A172 (cell line): Measurements from ENCODE around the gene ARMC2. TPM values are rescaled to one million over a fixed set of nuclear protein-coding genes. Genes with fewer than 3 reads are reported as not detected.
"Not testable (repeated sequence)": the region's sequence is repeated elsewhere in the genome, so short reads cannot be mapped to it uniquely, and the experiment has no call there.

Experiments used
- DNase-seq: peaks from one replicate; pipeline ENCODE4 v3.0.0-alpha.2; 2015; ENCODE audit warnings: low spot score
- total RNA-seq: library from RNA; depleted of rRNA; stranded (reverse); fragments of >200 nt; shearing (Covaris generic); gene quantifications from 2 replicates; pipeline ENCODE4 v1.2.3, GENCODE V29; 2014; rRNA removed

The ARMC2 gene, protein sequence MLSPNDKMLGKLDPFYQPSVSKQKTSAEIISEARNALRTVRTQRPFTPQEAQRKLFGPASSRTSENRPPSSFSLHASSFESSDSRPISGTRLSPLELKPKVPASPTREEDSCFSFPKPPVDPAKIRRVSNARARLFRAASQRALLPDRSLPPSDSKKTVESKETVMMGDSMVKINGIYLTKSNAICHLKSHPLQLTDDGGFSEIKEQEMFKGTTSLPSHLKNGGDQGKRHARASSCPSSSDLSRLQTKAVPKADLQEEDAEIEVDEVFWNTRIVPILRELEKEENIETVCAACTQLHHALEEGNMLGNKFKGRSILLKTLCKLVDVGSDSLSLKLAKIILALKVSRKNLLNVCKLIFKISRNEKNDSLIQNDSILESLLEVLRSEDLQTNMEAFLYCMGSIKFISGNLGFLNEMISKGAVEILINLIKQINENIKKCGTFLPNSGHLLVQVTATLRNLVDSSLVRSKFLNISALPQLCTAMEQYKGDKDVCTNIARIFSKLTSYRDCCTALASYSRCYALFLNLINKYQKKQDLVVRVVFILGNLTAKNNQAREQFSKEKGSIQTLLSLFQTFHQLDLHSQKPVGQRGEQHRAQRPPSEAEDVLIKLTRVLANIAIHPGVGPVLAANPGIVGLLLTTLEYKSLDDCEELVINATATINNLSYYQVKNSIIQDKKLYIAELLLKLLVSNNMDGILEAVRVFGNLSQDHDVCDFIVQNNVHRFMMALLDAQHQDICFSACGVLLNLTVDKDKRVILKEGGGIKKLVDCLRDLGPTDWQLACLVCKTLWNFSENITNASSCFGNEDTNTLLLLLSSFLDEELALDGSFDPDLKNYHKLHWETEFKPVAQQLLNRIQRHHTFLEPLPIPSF
- 1.7 and 7.2 TPM in 2 replicates for total RNA-seq

DNA sequence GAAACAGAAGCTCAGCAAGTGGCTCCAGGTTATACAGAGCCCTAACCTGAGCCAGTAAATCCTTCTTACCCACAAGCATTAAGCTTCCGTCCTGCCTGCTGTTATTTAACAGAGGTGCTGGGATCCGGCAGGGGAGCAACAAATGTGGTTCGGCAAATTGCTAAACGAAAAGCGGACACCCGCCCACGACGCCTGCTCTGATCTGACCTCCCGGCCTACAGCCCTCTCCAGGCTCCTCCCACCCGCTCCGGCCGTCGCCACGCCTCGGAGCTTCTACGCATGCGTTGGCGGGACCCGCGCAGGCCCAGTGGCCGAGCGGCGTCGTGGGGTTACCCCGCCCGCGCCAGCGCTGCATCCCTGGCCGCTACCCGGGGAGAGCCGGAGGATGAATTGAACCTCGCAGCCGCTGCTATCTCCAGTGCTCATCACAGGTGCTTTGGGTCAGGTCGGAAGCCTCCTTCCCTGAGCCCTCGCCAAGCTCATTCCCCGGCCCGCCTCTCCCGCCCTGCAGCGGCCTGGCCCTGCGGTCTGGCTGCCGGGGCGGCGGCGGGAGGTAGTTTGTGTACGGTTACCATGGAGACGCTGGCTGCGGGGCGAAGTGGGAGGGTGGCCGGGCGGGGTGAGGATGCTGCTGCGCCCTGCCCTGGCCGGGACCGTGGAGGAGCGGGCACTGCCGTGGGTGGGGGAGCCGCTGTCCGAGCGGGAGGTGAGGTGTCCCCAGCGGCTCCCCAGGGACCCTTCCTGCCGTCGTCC lies at the start of gene ARMC2:
ARMC2 (plus strand) TSS at position 307 of the 753 bp plus-strand sequence. CDS start 5,846 bp downstream, outside the sequence.
- peak; percentile 72 for DNase-seq

DNA sequence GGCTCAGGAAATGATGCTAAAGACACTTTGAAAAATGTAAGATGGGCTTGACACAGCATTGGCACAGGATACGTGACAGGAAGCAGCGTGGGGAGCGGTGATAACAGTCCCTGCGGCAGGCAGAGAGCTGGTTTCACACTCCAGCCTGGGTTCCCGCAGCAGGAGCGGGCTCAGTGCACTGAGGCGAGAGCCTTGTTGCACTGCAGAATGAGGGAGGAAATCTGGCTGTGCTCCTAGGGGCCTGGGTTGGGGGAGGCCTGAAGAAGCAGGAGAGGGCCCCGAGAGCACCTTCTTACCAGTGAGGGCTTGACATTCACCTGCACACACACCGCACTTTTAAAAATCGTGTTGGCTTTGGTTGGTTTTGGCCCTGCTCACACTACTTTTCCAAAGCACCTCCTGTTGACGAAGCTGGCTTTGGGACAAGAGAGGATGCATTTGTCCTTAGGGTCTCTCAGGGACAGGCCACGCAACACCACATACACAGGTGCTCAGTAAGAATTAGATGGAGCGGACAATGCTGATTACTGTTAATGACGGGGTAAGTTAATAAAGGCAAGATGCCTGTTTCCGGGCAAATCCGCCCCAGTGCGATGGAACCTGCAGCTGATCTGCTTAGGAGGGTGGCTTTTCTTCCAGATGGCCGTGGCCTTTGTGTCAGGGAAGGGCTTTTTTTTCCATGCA lies 49.4 kb upstream of the ARMC2 start:
- no peak for DNase-seq

DNA sequence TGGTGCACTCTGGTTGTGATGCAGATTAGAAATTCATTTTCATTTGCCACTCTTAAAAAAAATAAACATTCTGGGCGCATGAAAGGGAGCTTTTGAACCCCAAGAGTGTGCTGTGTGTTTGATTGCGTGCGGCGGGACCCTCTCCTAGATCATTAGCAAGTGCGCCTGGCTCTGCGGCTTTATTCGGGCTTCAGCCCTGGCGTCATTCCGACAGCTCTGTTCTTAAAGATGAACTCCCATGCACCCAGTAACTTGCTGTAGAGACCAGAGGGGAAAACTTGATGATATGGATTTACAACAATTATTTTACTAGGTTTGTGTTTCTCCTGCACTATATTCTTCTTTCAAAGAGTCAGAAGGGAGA lies 48.9 kb upstream of the ARMC2 start:
- no peak for DNase-seq

DNA sequence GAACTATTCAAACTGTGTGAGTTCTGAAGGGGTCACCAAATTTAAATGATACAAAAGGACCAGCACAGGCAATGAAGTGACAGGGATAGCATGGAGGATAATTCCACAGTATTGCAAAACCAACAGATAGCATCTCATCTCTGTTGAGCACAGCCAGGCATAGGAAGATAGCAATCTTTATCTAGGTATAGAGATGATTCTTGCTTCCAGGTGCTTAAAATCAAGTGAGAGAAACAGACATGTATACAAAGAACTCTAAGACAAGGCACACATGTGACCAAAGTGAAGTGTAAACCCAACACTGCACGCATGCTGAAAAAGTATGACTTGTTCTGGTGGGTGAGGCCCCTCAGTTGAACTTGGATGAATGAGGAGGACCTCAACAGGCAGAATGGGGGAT lies 48.4 kb upstream of the ARMC2 start:
- DNase-seq, result no peak

DNA sequence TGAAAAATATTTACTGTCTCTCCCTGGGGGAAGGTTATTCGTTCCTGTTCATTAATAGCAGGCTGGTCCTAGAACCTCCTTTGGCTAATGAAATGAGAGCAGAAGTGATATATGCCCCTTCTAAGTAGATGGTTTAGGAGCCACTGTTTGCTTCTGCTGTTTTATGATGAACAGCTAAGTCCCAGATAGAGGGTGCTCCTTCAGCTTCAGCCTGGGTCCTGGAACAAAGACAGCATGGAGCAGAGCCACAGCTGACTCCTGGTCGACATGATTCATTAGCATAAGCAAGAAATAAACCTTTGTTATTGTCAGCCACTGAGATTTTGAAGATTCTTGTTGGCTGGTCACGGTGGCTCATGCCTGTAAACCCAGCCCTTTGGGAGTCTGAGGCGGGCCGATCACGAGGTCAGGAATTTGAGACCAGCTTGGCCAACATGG lies 47.8 kb upstream of the ARMC2 start:
- DNase-seq, result no peak

DNA sequence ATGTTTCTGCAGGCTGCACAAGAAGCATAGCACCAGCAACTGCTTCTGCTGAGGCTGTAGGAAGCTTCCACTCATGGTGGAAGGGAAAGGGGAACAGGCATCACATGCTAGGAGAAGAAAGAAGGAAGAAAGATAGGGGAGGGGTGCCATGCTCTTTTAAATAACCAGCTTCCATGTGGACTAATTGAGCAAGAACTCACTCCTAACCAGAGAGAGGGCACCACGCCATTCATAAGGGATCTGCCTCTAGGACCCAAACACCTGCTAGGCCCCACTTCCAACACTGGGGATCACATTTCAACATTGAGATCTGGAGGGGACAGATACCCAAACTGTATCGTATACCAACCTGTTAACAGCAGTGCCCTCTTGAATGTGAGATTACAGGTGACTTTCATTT lies 46.9 kb upstream of the ARMC2 start:
- no peak for DNase-seq

DNA sequence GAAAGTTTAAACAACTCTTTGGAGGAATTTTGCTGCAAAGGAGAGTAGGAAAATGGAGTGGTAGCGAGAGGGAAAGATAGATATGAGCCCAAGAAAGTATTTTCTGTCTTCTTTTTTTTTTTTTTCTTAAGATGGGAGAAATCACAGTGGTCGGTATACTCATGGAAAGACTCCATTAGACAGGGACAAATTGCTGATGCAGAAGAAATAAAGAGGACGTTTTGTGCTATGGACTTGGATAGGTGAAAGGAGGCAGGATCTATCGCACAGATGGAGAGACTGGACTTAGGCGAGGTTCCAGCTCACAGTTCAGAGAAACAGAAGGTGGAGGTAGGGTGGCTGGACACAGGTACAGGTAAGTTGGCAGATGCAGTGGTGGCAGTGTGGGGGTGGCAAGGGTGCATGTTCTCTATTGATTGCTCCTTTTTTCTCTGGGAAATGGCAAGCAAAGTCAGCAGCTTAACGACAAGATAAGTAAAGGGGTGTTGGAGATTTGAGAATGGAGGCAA lies 44.2 kb upstream of the ARMC2 start:
- no peak for DNase-seq

DNA sequence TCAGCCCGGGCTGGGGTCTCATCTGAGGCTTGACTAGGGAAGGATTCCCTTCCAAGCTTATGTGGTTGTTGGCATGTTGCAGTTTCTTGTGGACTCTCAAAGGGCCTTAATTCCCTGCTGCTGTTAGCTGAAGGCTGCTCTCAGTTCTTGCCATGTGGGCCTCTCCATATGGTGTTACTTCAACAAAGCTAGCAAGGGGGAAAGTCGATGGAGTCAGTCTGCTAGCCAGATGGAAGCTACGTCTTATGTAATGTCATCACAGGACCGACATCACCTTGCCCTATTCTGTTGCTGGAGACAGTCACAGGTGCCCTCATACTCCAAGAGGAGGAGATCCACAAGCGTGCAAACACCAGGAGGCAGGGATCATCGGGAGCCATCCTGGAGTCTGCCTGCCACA lies 43.3 kb upstream of the ARMC2 start:
- no peak for DNase-seq

DNA sequence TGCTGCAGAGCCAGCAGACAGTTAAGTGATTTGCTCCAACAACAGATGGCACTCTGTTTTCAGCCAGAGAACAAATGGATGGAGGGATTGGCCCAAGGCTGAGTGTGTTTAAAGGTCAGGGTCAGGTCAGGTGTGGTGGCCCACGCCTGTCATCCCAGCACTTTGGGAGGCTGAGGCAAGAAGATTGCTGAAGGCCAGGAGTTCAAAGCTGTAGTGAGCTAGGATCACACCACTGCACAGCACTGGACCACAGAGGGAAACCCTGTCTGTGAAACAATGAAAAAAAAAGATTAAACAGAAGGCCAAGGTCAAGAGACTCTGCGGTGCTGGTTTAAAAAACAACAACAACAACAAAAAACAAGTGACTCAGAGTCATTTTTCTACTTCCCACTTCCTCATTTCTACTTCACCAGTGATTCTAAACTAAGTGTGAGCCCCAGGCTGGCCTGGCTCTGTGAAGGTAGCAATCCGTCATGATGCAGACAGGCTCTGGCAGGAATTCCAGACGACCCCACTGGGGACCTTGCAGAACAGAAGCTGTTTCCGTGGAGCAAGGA lies 42.5 kb upstream of the ARMC2 start:
- no peak for DNase-seq

DNA sequence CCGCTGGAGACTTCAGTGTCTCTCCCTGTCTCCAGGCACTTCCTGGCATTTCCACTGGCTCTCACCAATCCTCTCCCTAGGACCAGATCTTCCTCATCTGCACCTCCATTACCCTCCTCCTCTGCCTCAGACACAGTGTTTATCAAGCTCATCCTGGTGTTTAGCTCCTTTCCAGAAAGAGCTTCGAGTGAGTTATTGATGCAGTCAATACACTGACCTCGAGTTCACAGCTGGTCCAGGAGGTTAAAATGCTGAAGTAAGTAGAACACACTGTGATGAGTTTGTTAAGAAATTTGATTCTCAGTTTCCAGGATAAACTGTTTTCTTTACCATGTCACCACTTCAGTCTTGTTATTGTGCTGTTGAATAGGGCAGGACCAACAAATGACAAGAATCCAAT lies 42.1 kb upstream of the ARMC2 start:
- no peak for DNase-seq

DNA sequence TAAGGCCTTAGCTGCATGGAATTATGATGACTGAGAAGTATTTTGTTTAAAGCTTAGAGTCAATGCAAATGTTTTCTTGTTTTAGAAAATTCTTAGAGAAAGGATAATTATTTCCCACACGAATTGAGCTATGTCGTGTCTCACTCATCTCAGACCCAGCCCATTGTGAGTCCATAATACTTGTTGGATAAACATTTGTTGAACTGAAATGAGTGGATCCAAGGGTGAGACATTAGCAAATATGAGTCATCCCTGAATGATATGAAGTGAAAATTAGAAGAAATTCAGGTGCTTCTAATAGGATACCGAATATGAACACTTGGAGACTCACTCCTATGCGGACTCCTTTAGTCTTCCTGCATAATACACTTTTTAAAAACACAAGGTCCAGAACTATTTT lies 41.6 kb upstream of the ARMC2 start:
- no peak for DNase-seq

DNA sequence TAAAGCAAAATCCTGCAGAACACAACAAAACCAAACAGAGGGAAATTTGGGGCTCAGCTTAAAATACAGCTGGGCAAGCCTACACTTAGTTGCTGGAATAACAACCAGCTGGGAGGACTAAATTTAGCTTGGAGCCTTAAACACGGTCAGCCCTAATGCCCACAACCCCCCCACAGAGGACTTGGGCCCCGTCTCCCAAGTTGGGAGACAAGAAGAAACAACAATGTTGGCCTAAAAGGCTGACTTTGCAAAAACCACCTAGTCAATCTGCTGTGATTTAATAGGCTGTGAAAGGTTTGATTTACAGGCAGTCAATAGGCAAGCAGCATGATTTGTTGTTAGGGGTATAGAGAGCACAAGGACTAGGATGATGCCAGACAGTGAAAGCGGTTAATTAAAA lies 40.3 kb upstream of the ARMC2 start:
- no peak for DNase-seq

DNA sequence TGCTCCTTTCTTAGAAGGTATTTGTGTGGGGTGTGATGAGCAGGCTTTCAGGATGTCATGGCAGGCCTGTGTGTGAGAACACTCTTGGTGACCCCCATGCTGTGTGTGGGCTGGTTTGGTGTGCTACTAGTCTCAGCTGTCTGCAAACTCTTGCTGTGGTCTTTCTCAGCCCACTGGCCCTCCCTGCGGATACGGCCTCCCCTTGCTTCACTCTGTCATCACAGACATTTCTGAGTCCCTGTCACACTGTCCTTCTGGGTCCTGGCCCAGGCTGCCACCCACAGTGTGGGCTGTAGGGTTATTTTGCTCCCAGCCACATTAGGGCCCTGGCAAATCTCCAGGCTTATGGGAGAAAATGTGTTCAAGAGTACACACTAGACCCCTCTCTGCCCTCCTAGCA lies 39.0 kb upstream of the ARMC2 start:
- DNase-seq, result no peak

DNA sequence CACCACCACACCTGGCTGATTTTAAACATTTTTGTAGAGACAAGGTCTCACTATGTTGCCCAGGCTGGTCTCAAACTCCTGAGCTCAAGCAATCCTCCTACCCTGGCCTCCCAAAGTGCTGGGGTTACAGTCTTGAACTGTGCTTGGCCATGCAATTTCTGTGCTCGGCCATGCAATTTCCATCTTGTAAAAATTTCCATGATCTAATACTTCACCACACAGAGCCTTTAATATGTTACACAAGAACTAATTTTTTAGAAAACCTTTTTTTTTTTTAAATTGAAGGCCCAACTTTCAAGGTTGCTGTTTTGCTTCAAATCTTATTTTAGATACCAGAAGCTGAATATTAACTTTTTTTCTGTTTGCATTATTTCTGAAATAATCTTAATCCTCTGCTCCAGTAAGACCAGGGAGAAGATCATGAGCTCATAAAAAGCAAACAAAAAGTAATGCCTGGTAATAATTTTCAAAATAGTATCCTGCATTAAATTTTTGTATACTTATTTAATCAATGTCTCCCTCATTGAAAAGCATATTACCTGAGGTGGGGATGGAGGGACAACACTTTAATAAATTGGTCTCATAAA lies 38.1 kb upstream of the ARMC2 start:
- no peak for DNase-seq

DNA sequence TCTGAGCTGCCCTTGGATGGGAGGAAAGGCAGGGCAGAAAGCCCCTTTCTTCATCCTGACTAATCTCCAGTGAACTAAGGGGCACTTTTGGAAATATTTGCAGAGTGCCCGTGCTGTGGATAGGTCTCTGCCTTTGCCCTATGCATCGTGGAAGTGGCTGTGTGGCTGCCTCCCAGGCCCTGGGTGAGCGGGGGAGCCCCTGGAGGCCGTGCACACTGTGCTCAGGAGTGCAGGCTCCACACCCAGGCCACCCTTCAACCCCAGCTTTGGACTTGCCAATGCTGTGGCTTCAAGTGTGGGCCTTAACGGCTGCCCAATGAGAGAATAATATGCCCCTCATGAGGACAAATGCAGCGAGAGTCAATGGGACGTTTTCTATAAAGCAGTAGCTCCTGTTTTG lies 36.7 kb upstream of the ARMC2 start:
- no peak for DNase-seq

DNA sequence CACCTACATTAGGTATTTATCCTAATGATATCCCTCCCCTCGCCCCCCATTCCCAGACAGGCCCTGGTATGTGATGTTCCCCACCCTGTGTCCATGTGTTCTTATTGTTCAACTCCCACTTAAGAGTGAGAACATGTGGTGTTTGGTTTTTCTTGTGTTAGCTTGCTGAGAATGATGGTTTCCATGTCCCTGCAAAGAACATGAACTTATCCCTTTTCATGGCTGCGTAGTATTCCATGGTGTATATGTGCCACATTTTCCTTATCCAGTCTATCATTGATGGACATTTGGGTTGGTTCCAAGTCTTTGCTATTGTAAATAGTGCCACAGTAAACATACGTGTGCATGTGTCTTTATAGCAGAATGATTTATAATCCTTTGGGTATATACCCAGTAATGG lies 35.0 kb upstream of the ARMC2 start:
- not testable (repeated sequence) for DNase-seq

DNA sequence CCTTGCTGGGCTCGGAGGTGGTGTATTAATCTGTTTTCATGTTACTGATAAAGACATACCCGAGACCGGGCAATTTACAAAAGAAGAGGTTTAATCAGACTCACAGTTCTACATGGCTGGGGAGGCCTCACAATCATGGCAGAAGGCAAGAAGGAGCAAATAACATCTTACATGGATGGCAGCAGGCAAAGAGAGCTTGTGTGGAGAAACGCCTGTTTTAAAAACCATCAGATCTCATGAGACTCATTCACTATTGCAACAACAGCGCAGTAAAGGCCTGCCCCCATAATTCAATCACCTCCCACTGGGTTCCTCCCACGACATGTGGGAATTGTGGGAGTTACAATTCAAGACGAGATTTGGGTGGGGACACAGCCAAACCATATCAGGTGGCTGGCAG lies 30.9 kb upstream of the ARMC2 start:
- not testable (repeated sequence) for DNase-seq

DNA sequence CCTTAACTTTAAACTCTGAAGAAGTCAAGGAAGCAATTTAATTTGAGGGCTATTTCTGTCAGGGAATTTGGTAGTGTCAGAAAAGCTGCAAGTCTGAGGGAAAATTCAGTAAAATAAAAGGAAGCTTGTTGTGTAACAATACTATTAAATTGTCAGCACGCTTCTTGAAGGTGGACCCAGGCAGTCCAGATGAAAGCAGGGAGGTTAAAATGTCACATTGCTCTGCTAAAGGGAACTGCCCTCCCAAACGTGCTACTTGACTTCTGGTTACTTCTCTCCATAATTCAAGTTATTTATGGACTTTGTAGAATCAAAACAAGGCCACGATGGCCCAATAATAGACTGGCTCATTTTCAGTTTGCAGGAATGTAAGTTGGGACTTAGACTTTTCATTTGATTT lies 28.2 kb upstream of the ARMC2 start:
- DNase-seq, result no peak

DNA sequence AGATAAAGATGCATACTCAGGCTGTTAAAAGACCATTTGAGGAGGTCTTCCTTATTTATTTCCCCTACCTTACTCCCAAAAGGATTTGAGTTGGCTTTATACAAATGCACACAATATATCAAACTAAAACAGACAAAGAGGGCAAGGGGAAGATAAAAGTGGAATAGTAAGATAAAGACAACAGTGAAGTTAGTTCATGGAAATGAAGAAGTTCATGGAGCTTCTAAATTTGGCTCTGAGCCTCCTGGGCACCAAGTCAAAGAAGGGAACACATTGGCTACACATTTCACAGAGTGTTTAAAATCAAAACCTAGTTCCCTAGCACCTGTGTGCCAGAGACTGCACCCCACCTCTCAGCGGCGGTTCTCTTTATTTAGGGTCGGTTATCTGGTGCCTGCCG lies 25.8 kb upstream of the ARMC2 start:
- DNase-seq, result no peak

DNA sequence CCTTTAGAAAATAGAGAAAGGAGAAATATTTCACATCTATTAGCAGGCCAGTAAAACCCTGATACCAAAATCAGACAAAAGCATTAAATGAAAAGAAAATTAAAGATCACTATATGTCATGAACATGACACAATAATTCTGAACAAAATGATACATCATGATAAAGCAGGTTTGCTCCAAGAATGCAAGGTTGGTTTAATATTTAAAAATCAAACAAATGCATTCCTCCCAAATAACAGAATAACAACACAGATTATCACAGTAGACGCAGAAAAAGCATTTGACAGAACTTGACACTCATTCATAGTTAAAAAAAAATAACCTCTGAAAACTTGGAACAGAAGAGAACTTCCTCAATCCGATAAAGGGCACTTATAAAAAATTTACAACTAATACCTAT lies 22.9 kb upstream of the ARMC2 start:
- no peak for DNase-seq

DNA sequence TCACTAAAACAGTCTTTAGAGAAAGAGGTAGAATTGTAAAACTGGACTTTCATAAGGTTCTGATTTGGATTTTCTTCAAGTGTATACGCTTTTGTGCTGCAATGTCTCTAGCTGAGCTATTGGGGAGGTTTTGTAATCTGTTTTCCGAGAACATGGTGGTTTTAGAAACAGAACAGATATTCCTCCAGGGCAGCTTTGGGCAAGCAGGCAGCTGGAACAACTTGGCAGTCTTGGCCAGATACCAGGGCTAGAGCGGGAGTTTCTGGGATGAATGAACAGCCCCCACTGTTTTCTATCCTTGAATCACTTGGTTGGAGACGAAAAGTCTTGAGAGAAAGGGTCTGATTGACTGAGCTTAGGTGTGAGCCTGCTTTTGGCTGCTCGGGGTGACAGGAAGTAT lies 17.1 kb upstream of the ARMC2 start:
- DNase-seq, result no peak
